Gastroesophageal sphincter (tissue), 4 donors: Measurements from ENCODE around the gene NEMP2. TPM values are rescaled to one million over a fixed set of nuclear protein-coding genes. Genes with fewer than 3 reads are reported as not detected.
A peak's percentile ranks its signal among the peaks of the same experiment; 100 is the strongest.
"Not testable (repeated sequence)": the region's sequence is repeated elsewhere in the genome, so short reads cannot be mapped to it uniquely, and the experiment has no call there.

ENCODE experiments used
- ATAC-seq: fragments of 150-250 bp; one replicate; pipeline ENCODE4 v1.9.1; 2016; ENCODE audit warnings: mild to moderate bottlenecking, moderate library complexity
- H3K27ac ChIP-seq, 4 donors: fragments of 200-600 bp; sonication (generic) in 3 of 4; 1 replicate in 3 of 4; 2 replicates in 1 of 4; pipeline ENCODE4 v1.5.1; 2016 to 2019
- H3K27me3 ChIP-seq: fragments of 200-600 bp; sonication (generic); one replicate; pipeline ENCODE4 v1.5.1; 2019
- H3K36me3 ChIP-seq, 2 donors: fragments of 200-600 bp; sonication (generic); one replicate each; pipeline ENCODE4 v1.5.1; 2019; ENCODE audit warnings: control low read depth in 1 of 2
- H3K4me1 ChIP-seq, 3 donors: fragments of 200-600 bp; sonication (generic); 1 replicate in 2 of 3; 2 replicates in 1 of 3; pipeline ENCODE4 v1.5.1; 2016 to 2019; ENCODE audit warnings: control low read depth in 2 of 3
- H3K4me3 ChIP-seq, 2 donors: fragments of 200-600 bp; sonication (generic); one replicate each; pipeline ENCODE4 v1.5.1; 2019; ENCODE audit warnings: mild to moderate bottlenecking in 1 of 2, moderate library complexity in 1 of 2
- H3K9me3 ChIP-seq, 3 donors: fragments of 200-600 bp; sonication (generic); one replicate each; pipeline ENCODE4 v1.5.1; 2017 to 2019; ENCODE audit warnings: control low read depth in 2 of 3
- EP300 ChIP-seq: sonication (generic); formaldehyde crosslinking; IDR thresholded peaks from one replicate; pipeline ENCODE4 v1.6.1; 2017; ENCODE audit warnings: antibody characterized with exemption, mild to moderate bottlenecking
- POLR2A ChIP-seq, 2 donors: fragments of 450-650 bp; IDR thresholded peaks; one replicate each; pipeline ENCODE4 v1.6.1; 2017; ENCODE audit warnings: antibody characterized with exemption in 2 of 2, mild to moderate bottlenecking in 2 of 2, moderate library complexity in 1 of 2
- POLR2AphosphoS5 ChIP-seq: sonication (generic); formaldehyde crosslinking; IDR thresholded peaks from one replicate; pipeline ENCODE4 v1.6.1; 2017; ENCODE audit warnings: antibody characterized with exemption
- WGBS, 2 donors: methylation state at CpG; one replicate each; pipeline ENCODE4 v1.1.5; 2018; ENCODE audit warnings: low coverage in 1 of 2; 5-methylcytosine and 5-hydroxymethylcytosine counted together
- total RNA-seq, 4 donors: library from RNA; depleted of rRNA; stranded (reverse); fragments of >200 nt; gene quantifications; one replicate each; pipeline ENCODE4 v1.1.0, GENCODE V29; 2016
- TF ChIP-seq, protein P1 (sequence below), 4 experiments: fragments of 200-600 bp in 2 of 4; fragments of 450-650 bp in 2 of 4; sonication (generic) in 1 of 4; IDR thresholded peaks; one replicate each; pipeline ENCODE4 v1.5.1; 2017 to 2019; ENCODE audit warnings: antibody characterized with exemption in 4 of 4, mild to moderate bottlenecking in 2 of 4, moderate library complexity in 2 of 4

The NEMP2 gene
- total RNA-seq, 4 donors from 2014 or later = 0.94 to 5.3 (median 3.5) TPM

DNA sequence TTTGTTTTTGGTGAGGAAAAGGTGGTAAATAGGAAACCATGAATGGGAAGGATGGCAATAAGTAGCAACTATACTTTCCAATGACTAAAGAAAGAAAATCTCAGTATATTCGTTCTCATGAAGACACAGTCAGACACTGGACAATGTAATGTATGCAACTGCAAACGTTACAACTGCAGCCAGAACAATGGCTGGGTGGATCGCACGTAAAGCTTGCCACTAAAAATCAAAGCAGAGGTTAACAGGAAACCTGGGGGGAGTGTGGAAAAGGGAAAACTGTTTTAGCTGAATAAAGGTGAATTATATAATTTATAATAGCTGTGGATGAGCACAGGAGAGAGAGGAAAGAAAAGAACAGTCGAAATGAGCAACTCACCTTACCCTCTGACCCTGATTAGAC lies 33.3 kb downstream of the NEMP2 start:
- no peaks in the 10 kb centered on the region for H3K9me3 ChIP-seq
- H3K36me3 ChIP-seq = peaks cover 0 to 83% of the 10 kb centered on the region in 2 donors
- WGBS, 2 donors = 41 to 61% methylated on average over 4 to 5 of the region's 5 CpGs

DNA sequence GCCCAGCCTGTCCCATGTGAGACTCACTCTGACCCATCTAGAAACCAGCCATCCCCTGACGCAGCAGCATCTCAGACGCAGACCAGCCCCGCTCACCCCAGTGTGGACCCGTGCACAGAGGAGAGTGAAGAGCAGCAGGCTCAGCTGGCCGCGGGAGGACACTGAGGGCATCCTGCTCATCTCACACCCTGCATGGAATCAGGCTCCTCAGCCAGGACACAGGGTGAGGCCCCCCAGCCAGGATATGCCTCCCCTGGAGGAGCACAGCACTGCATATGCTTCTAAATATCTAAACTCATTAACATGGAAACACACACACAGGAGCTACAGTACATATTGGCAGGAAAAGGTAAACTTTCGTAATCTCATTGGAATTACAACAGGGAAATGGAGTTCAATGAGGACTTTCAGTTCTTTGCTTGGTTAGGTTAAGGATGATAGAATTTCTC lies 34.4 kb downstream of the NEMP2 start:
- TF ChIP-seq POLR2AphosphoS5 (no peak), POLR2A (IDR thresholded peaks at IDR 0.05) (no peak), EP300 (no peak)
- TF ChIP-seq, protein P1, sequence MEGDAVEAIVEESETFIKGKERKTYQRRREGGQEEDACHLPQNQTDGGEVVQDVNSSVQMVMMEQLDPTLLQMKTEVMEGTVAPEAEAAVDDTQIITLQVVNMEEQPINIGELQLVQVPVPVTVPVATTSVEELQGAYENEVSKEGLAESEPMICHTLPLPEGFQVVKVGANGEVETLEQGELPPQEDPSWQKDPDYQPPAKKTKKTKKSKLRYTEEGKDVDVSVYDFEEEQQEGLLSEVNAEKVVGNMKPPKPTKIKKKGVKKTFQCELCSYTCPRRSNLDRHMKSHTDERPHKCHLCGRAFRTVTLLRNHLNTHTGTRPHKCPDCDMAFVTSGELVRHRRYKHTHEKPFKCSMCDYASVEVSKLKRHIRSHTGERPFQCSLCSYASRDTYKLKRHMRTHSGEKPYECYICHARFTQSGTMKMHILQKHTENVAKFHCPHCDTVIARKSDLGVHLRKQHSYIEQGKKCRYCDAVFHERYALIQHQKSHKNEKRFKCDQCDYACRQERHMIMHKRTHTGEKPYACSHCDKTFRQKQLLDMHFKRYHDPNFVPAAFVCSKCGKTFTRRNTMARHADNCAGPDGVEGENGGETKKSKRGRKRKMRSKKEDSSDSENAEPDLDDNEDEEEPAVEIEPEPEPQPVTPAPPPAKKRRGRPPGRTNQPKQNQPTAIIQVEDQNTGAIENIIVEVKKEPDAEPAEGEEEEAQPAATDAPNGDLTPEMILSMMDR (IDR thresholded peaks at IDR 0.05) = no peak
- H3K27ac ChIP-seq = peak overlapping the region in 3 of 4 donors; percentile 5 to 50 (median 41)
- no peak overlapping the region for H3K4me3 ChIP-seq
- H3K27me3 ChIP-seq = no peaks in the 10 kb centered on the region
- peak; percentile 41 for ATAC-seq
- peaks cover 0 to 73% of the 10 kb centered on the region in 2 donors for H3K36me3 ChIP-seq
- 29% methylated on average over 1 of the region's 7 CpGs; no CpG with 5 or more reads in 1 of the 2 donors for WGBS, 2 donors
- H3K9me3 ChIP-seq = no peaks in the 10 kb centered on the region
- peaks cover 3 to 32% (median 6%) of the 10 kb centered on the region in 3 donors for H3K4me1 ChIP-seq

More for the DNA sequence above, 33.3 kb downstream of the NEMP2 start:
- H3K4me3 ChIP-seq = no peak overlapping the region
- ATAC-seq = no peak
- H3K4me1 ChIP-seq = peaks cover 3 to 32% (median 6%) of the 10 kb centered on the region in 3 donors
- no peaks in the 10 kb centered on the region for H3K27me3 ChIP-seq
- TF ChIP-seq POLR2A (IDR thresholded peaks at IDR 0.05) (no peak), EP300 (no peak), POLR2AphosphoS5 (no peak)
- TF ChIP-seq, protein P1 (IDR thresholded peaks at IDR 0.05) = no peak
- peak overlapping the region in 1 of 4 donors; percentile 32 for H3K27ac ChIP-seq

DNA sequence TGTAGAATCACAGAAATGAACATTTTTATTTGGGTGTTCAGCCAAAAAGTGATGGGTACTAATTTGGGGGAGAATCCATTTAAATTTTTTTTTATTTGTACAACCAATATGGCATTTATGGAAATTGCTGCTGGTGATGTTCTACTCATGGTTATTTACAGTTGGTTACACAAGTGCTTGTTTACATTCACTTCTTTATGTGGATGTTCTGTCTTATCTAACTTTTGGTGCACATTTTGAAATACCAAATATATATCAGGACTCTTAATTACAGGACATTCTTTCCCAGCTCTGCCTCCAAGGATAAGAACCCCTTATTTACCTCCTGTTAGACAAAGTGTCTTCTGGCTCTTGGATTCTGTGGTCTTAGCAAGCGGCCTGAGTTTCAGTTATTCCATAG lies 35.2 kb downstream of the NEMP2 start:
- ATAC-seq = no peak
- H3K4me1 ChIP-seq = peaks cover 3 to 32% (median 6%) of the 10 kb centered on the region in 3 donors
- no peaks in the 10 kb centered on the region for H3K27me3 ChIP-seq
- peak overlapping the region in 1 of 4 donors; percentile 50 for H3K27ac ChIP-seq
- 100% methylated on average over 1 of the region's 1 CpG for WGBS, 2 donors
- no peak overlapping the region for H3K4me3 ChIP-seq
- no peak for TF ChIP-seq EP300
- TF ChIP-seq POLR2AphosphoS5 = no peak
- TF ChIP-seq POLR2A (IDR thresholded peaks at IDR 0.05) = no peak
- TF ChIP-seq, protein P1 (IDR thresholded peaks at IDR 0.05) = no peak
- no peaks in the 10 kb centered on the region for H3K9me3 ChIP-seq
- peaks cover 0 to 64% of the 10 kb centered on the region in 2 donors for H3K36me3 ChIP-seq

DNA sequence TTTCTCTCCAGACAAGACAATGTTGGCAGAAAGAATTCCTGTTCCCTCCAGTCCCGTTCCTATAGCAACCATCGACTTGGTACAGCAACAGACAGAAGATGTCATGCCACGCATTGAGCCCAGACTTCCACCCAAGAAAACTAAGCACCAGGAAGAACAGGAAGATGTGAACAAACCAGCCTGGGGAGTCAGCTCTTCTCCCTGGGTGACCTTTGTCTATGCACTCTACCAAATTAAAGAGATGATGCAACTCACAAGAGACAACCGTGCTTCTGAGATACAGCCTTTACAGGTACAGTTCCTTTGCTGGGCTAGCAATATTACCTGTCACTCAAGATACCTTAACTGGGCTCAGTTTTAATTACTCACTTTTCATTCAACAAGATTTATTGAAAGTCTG lies 37.1 kb downstream of the NEMP2 start:
- TF ChIP-seq POLR2A (IDR thresholded peaks at IDR 0.05) (no peak), POLR2AphosphoS5 (no peak)
- Histone ChIP-seq H3K4me1 (peaks cover 3 to 32% (median 6%) of the 10 kb centered on the region in 3 donors), H3K4me3 (no peak overlapping the region), H3K27ac (no peak overlapping the region), H3K27me3 (no peaks in the 10 kb centered on the region), H3K36me3 (peaks cover 0 to 54% of the 10 kb centered on the region in 2 donors), H3K9me3 (no peaks in the 10 kb centered on the region)
- ATAC-seq = no peak
- 74 to 79% methylated on average over 4 of the region's 4 CpGs for WGBS, 2 donors

DNA sequence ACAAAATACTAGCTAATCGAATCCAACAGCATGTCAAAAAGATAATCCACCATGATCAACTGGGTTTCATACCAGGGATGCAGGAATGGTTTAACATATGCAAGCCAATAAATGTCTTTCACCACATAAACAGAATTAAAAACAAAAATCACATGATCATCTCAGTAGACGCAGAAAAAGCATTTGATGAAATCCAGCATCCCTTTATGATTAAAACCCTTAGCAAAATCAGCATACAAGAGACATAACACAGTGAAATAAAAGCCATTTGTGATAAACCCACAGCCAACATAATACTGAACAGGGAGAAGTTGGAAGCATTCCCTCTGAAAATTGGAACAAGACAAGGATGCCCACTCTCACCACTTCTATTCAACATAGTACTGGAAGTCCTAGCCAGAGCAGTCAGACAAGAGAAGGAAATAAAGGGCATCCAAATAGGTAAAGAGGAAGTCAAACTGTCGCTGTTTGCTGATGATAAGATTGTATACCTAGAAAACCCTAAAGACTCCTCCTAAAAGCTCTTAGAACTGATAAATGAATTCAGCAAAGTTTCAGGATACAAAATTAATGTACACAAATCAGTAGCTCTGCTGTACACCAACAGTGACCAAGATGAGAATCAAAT lies 39.8 kb downstream of the NEMP2 start:
- WGBS, 2 donors = 47 to 72% methylated on average over 3 of the region's 3 CpGs
- not testable (repeated sequence) for H3K4me1 ChIP-seq, H3K4me3 ChIP-seq, ATAC-seq, H3K27ac ChIP-seq, H3K27me3 ChIP-seq, H3K9me3 ChIP-seq
- peaks cover under 1 to 56% of the 10 kb centered on the region in 2 donors for H3K36me3 ChIP-seq

DNA sequence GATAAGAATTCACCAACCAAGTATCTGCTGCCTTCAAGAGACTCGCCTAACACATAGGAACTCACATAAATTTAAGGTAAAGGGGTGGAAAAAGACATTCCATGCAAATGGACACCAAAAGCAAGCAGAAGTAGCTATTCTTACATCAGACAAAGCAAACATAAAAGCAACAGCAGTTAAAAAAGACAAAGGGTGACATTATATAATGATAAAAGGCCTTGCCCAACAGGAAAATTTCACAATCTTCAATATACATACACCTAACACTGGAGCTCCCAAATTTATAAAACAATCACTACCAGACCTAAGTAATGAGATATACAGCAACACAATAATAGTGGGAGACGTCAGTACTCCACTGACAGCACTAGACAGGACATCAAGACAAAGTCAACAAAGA lies 41.4 kb downstream of the NEMP2 start:
- WGBS, 2 donors = 73 to 96% methylated on average over 2 of the region's 2 CpGs
- H3K27ac ChIP-seq = no peak overlapping the region
- ATAC-seq = no peak
- TF ChIP-seq EP300 = no peak
- TF ChIP-seq, protein P1 (IDR thresholded peaks at IDR 0.05) = no peak
- no peak for TF ChIP-seq POLR2A (IDR thresholded peaks at IDR 0.05)
- TF ChIP-seq POLR2AphosphoS5 = no peak
- H3K9me3 ChIP-seq = no peaks in the 10 kb centered on the region
- peaks cover 9 to 54% of the 10 kb centered on the region in 2 donors for H3K36me3 ChIP-seq
- H3K4me1 ChIP-seq = no peaks in the 10 kb centered on the region
- no peaks in the 10 kb centered on the region for H3K27me3 ChIP-seq
- H3K4me3 ChIP-seq = no peak overlapping the region
